ENCODE data around the gene RECQL.

Gene RECQL

GRCh38 chr12:21523148-21523547 is 21.7 kb upstream of the RECQL start:
- TF ChIP-seq CTCF (IDR thresholded peaks at IDR 0.05; ENCODE audit: low read depth, low read length), result no peak
- H3K4me3 ChIP-seq (ENCODE audit: low read depth, low read length), result no peak overlapping the region

DNA sequence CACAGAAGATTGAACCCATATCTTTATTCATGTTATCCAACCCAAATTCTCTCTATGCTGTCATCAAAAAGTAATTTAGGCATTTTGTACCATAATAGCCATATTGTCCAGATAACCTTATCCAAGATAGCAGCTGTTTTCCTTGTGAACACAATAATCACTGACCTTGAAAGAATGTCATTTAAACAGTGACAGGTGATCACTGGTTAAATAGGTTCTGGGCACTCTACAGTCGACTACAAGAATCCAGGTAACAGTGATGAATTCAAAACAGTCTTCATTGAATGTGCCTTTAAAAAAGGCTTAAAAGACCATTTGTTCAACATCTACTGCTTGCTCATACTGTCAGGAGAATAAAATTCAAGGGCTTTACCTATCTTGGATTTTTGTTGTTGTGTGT is 20.1 kb upstream of the RECQL start:
- no peak overlapping the region for H3K4me3 ChIP-seq (ENCODE audit: low read depth, low read length)
- TF ChIP-seq CTCF (IDR thresholded peaks at IDR 0.05; ENCODE audit: low read depth, low read length), result no peak

DNA sequence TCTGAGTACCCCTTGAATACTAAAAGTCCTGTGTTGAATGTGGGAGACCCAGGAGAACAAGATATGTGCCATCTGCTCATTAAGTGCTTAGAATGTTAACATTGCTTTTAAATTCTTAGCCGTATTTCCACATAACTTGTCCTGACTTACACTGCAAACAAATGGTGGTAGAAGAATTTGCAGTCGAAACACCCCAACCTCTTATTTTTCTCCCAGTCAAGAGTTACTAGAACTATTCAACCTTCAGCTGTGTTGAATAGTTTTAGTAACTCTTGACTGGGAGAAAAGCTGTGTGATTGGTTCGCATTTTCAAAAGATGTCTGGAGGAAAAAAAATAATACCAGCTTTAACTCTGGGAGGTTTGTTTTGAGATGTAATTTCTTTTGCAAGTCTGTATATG is 17.0 kb upstream of the RECQL start:
- TF ChIP-seq CTCF (IDR thresholded peaks at IDR 0.05; ENCODE audit: low read depth, low read length), result no peak

DNA sequence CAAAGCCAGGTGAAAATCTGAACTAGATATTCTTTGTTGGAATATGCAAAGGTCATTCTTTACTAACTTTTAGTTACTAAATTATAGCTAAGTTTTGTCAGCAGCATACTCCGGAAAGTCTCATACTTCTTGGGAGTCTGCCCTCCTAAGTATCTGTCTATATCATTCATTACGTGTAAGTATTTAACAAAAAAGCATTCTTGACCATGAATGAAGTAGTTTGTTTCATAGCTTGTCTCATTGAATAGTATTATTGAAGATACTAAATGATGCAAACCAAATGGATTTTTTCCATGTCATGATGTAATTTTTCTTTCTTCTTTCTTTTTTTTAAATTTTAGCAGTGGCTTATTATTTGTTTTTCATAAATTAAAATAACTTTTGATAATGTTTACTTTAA is 14.8 kb upstream of the RECQL start:
- TF ChIP-seq CTCF (IDR thresholded peaks at IDR 0.05; ENCODE audit: low read depth, low read length), result no peak
- H3K4me3 ChIP-seq (ENCODE audit: low read depth, low read length), result no peak overlapping the region

More for the DNA sequence above, 17.0 kb upstream of the RECQL start:
- no peak overlapping the region for H3K4me3 ChIP-seq (ENCODE audit: low read depth, low read length)

DNA sequence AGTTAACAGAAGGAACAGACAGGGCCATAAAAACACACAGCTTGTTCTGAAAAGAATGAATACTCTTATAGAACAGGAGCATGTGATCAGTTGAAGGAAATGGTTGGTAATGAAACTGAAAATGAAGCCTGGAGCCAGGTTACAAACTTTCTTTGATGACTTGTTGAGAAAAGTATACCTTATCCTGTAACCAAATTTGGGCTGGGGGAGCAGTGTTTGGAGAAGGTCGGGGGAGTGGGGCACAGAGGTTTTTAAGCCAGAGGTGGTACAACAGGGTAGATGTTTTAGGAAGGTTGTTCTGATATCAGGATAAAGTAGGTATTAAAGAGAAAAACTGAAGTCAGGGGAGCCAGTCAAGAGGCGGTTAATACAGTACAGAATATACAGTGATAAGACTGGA is 8.3 kb upstream of the RECQL start:
- no peak overlapping the region for H3K4me3 ChIP-seq (ENCODE audit: low read depth, low read length)
- TF ChIP-seq CTCF (IDR thresholded peaks at IDR 0.05; ENCODE audit: low read depth, low read length), result no peak

GRCh38 chr12:21507849-21508248 is 6.4 kb upstream of the RECQL start:
- no peak overlapping the region for H3K4me3 ChIP-seq (ENCODE audit: low read depth, low read length)
- TF ChIP-seq CTCF (IDR thresholded peaks at IDR 0.05; ENCODE audit: low read depth, low read length), result no peak

DNA sequence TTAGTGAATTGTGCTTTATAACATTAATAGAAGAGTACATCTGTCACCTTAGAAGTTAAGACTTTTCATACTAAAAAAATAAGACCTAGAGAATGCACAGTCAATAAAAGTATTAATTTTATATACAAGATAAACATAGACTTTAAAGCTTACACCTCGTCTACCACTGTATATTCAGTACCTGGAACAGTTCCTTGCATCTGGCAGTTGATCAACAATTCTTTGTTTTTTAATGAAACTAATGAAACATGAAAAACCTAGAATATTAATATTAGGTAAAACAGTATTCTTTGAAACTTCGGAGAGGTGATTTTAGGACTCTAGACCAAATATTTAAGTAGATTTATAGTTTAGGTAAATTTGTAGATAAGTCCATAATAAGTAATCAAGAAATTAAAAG is 4.5 kb upstream of the RECQL start:
- no peak for TF ChIP-seq CTCF (IDR thresholded peaks at IDR 0.05; ENCODE audit: low read depth, low read length)
- H3K4me3 ChIP-seq (ENCODE audit: low read depth, low read length), result no peak overlapping the region

Measured in WI38 (cell line).